Caco-2 (cell line): ENCODE measurements around the gene POFUT2. TPM values are rescaled to one million over a fixed set of nuclear protein-coding genes. Genes with fewer than 3 reads are reported as not detected.
A peak's percentile ranks its signal among the peaks of the same experiment; 100 is the strongest.

Experiments
- BruUV-seq: library from RNA; stranded (reverse); fragments of 400-500 nt; replicated peaks from 2 replicates; lab custom pipeline; 2021; lab: Mats Ljungman, UMichigan
- CTCF ChIA-PET: fragments of 300-600 bp; sonication (Branson Sonifier 250); formaldehyde crosslinking; loops from one replicate; lab custom pipeline; 2022; ENCODE audit warnings: antibody characterized with exemption; lab: Charles Lee
- POLR2A ChIA-PET: fragments of 300-600 bp; sonication (Branson Sonifier 250); formaldehyde crosslinking; loops from one replicate; lab custom pipeline; 2022; ENCODE audit warnings: antibody characterized with exemption; lab: Charles Lee
- DNase-seq, 2 experiments: peaks; one replicate each; pipeline versions ENCODE4 v3.0.0 to v3.0.0-alpha.2; 2020 to 2022
- H3K27me3 ChIP-seq: replicated peaks from 2 replicates; pipeline ENCODE4 v1.6.0; 2011; ENCODE audit warnings: low read length; ENCODE audit not compliant: control insufficient read depth, insufficient read depth
- H3K36me3 ChIP-seq: 2 replicates; pipeline ENCODE4 v1.5.1; 2011; ENCODE audit warnings: low read length; ENCODE audit not compliant: control insufficient read depth, insufficient read depth
- H3K4me1 ChIP-seq: fragments of 250-450 bp; sonication (Bioruptor Pico); 2 replicates; pipeline ENCODE4 v1.5.1; 2020; ENCODE audit warnings: mild to moderate bottlenecking
- H3K4me3 ChIP-seq: 2 replicates; pipeline ENCODE4 v1.5.1; 2011; ENCODE audit warnings: low read depth, mild to moderate bottlenecking, control low read depth, low read length
- H3K9me3 ChIP-seq: fragments of 250-450 bp; sonication (Bioruptor Pico); 2 replicates; pipeline ENCODE4 v1.5.1; 2020; ENCODE audit warnings: mild to moderate bottlenecking, moderate library complexity
- H3K27ac Mint-ChIP-seq: one replicate; pipeline ENCODE4 v1.8.0; 2022; ENCODE audit warnings: mixed read lengths; ENCODE audit not compliant: unreplicated experiment
- H3K27me3 Mint-ChIP-seq: one replicate; pipeline ENCODE4 v1.8.0; 2022; ENCODE audit warnings: mixed read lengths; ENCODE audit not compliant: insufficient read depth, unreplicated experiment
- H3K36me3 Mint-ChIP-seq: one replicate; pipeline ENCODE4 v1.8.0; 2022; ENCODE audit warnings: mild to moderate bottlenecking, mixed read lengths; ENCODE audit not compliant: insufficient read depth, unreplicated experiment
- H3K4me1 Mint-ChIP-seq: one replicate; pipeline ENCODE4 v1.8.0; 2022; ENCODE audit warnings: low read depth, mixed read lengths; ENCODE audit not compliant: unreplicated experiment
- H3K4me3 Mint-ChIP-seq: one replicate; pipeline ENCODE4 v1.8.0; 2022; ENCODE audit warnings: mild to moderate bottlenecking, moderate library complexity, mixed read lengths; ENCODE audit not compliant: unreplicated experiment
- H3K9me3 Mint-ChIP-seq: one replicate; pipeline ENCODE4 v1.8.0; 2022; ENCODE audit warnings: mixed read lengths; ENCODE audit not compliant: unreplicated experiment
- intact Hi-C: fragments of 100-400 bp; cut with micrococcal nuclease; formaldehyde crosslinking; loops from one replicate; pipeline ENCODE4 v1.10.0; 2022; ENCODE audit not compliant: unreplicated experiment
- total RNA-seq: library from RNA; stranded (reverse); gene quantifications from 2 replicates; pipeline ENCODE4 v1.2.3, GENCODE V29; 2022
- TF ChIP-seq, protein P1 (sequence below), 2 experiments: fragments of 200-600 bp in 1 of 2; IDR thresholded peaks; 1 replicate in 1 of 2; 2 replicates in 1 of 2; pipeline versions ENCODE4 v1.5.1 to v1.8.0; 2011 to 2022; ENCODE audit warnings: antibody characterized with exemption in 1 of 2, control low read depth in 1 of 2, inconsistent platforms in 1 of 2, low read depth in 1 of 2, low read length in 1 of 2, mild to moderate bottlenecking in 1 of 2, moderate library complexity in 1 of 2; ENCODE audit not compliant: insufficient read depth in 1 of 2, severe bottlenecking in 1 of 2, unreplicated experiment in 1 of 2

Gene POFUT2
- total RNA-seq, 1 experiment from 2014 or later: 32.0 TPM

GRCh38 chr21:45320261-45321025 is 32.7 kb upstream of the POFUT2 start:
- Mint-ChIP-seq H3K27ac (no peak overlapping the region), H3K4me1 (peaks cover 19% of the 10 kb centered on the region), H3K4me3 (no peak overlapping the region), H3K36me3 (peaks cover 19% of the 10 kb centered on the region), H3K9me3 (no peaks in the 10 kb centered on the region), H3K27me3 (no peaks in the 10 kb centered on the region)
- H3K9me3 ChIP-seq: no peaks in the 10 kb centered on the region
- no peaks in the 10 kb centered on the region for H3K36me3 ChIP-seq
- H3K27me3 ChIP-seq: no peaks in the 10 kb centered on the region
- intact Hi-C loops: no loop called here
- TF ChIP-seq, protein P1, sequence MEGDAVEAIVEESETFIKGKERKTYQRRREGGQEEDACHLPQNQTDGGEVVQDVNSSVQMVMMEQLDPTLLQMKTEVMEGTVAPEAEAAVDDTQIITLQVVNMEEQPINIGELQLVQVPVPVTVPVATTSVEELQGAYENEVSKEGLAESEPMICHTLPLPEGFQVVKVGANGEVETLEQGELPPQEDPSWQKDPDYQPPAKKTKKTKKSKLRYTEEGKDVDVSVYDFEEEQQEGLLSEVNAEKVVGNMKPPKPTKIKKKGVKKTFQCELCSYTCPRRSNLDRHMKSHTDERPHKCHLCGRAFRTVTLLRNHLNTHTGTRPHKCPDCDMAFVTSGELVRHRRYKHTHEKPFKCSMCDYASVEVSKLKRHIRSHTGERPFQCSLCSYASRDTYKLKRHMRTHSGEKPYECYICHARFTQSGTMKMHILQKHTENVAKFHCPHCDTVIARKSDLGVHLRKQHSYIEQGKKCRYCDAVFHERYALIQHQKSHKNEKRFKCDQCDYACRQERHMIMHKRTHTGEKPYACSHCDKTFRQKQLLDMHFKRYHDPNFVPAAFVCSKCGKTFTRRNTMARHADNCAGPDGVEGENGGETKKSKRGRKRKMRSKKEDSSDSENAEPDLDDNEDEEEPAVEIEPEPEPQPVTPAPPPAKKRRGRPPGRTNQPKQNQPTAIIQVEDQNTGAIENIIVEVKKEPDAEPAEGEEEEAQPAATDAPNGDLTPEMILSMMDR (IDR thresholded peaks at IDR 0.05; ENCODE audit: insufficient read depth in 1 of 2, low read depth in 1 of 2, low read length in 1 of 2, severe bottlenecking in 1 of 2, unreplicated experiment in 1 of 2): no peak
- peak in 1 of 2 experiments; percentile 26 for DNase-seq
- ChIA-PET CTCF (no interaction called here), POLR2A (interaction anchor here (0.9 kb wide), 1 partner anchor 33 kb away, joined by 3 read pairs; the partner anchor contains the start of gene POFUT2)
- H3K4me1 ChIP-seq: peaks cover 53% of the 10 kb centered on the region
- H3K4me3 ChIP-seq: no peak overlapping the region
- BruUV-seq: no TSS peak

DNA sequence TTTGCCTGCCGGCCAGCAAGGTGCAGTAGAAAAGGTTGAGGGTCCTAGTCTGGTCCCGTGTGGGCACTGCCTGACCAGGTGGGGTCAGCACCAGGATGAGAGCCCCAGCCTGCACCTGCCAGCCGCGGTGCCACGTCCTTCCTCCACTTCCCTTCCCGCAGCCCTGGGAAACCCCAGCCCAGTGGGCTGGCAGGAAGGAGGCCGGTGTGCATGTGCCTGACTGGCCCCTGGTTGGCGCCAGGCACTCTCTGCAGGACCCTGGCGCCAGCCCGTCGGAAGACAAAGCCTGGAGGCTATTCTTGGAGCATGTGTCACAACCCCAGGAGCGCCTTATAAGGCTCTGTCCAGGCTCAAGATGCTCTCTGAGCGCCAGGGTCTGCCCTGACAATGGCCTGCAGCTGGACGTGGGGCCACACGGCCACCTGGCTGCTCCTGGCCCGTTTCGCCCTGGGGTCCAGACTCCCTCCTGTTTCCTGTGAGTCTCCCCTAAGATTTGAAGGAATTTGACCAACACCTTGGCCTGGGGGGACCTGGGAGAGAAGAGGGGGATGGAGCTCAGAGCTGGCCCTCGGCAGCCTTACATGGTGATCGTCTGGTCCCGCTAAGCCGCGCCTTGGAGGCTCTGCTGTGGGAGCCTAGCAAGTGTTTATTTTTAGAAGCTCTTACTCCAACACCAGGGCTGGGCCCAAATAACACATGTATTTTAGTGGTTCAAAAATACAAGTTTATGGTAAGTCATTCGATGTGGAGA is 31.9 kb upstream of the POFUT2 start:
- Mint-ChIP-seq H3K4me1 (peaks cover 19% of the 10 kb centered on the region), H3K27me3 (no peaks in the 10 kb centered on the region), H3K9me3 (no peaks in the 10 kb centered on the region), H3K4me3 (no peak overlapping the region), H3K36me3 (peaks cover 18% of the 10 kb centered on the region), H3K27ac (peak overlapping the region; percentile 89)
- intact Hi-C loops: loop anchor here (5.0 kb wide), 1 partner anchor 38 kb away; no protein-coding TSS in a partner anchor
- no peaks in the 10 kb centered on the region for H3K27me3 ChIP-seq
- no peaks in the 10 kb centered on the region for H3K9me3 ChIP-seq
- DNase-seq: peak in 1 of 2 experiments; percentile 43
- H3K4me1 ChIP-seq: peaks cover 53% of the 10 kb centered on the region
- POLR2A ChIA-PET: interaction anchor here (0.9 kb wide), 1 partner anchor 32 kb away, joined by 3 read pairs; the partner anchor contains the start of gene POFUT2
- no peaks in the 10 kb centered on the region for H3K36me3 ChIP-seq
- H3K4me3 ChIP-seq: no peak overlapping the region
- BruUV-seq: no TSS peak
- TF ChIP-seq, protein P1 (IDR thresholded peaks at IDR 0.05; ENCODE audit: insufficient read depth in 1 of 2, low read depth in 1 of 2, low read length in 1 of 2, severe bottlenecking in 1 of 2, unreplicated experiment in 1 of 2): no peak
- CTCF ChIA-PET: no interaction called here
